Measurements from ENCODE around the gene MAPK8IP1.

- TF ChIP-seq CTCF (IDR thresholded peaks at IDR 0.05) (no peak), POLR2A (IDR thresholded peaks at IDR 0.05) (no peak)
Measured at GRCh38 chr11:45928535-45929215, 43.2 kb downstream of the MAPK8IP1 start.

Measured in thyroid gland (tissue), 4 donors.